ENCODE measurements around the gene NPPA.

DNA sequence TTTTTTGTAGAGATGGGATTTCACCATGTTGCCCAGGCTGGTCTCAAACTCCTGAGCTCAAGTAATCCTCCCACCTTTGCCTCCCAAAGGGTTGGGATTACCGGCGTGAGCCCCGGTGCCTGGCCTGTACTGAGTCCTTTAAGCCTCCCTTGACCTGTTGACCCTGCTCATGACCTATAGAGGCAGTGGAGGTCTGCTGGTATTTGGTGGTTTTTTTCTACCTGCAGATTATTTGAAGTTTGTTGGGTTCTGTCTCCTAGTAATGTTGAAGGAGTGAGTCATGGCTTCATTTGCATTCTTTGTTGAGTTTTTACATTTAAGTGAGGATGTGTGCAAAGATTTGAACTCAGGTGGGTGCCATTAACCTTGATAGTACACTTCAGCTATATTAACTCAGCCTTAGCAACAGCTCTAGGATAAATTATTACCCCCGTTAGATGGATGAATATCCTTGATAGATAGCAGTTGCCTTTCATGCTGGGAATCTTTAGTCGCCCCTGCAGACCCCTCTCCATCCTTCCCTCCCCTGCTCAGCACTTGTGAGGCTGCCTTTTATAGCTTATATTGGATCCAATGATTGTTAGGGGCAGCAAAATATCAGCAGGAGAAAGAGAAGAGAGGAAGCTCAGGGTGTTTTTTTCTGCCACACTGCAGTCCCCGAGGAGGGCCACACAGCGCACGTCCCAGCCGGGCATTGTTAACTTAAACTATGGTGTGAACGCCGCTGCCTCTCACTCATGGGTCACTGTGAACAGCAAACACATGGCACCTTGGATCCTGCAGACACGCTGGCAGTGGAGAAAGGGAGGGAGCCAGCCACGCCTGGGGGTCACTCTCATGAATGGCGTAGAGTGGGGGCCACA, 26.0 kb upstream of the NPPA start:
- TF ChIP-seq, protein P1, sequence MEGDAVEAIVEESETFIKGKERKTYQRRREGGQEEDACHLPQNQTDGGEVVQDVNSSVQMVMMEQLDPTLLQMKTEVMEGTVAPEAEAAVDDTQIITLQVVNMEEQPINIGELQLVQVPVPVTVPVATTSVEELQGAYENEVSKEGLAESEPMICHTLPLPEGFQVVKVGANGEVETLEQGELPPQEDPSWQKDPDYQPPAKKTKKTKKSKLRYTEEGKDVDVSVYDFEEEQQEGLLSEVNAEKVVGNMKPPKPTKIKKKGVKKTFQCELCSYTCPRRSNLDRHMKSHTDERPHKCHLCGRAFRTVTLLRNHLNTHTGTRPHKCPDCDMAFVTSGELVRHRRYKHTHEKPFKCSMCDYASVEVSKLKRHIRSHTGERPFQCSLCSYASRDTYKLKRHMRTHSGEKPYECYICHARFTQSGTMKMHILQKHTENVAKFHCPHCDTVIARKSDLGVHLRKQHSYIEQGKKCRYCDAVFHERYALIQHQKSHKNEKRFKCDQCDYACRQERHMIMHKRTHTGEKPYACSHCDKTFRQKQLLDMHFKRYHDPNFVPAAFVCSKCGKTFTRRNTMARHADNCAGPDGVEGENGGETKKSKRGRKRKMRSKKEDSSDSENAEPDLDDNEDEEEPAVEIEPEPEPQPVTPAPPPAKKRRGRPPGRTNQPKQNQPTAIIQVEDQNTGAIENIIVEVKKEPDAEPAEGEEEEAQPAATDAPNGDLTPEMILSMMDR (conservative IDR thresholded peaks at IDR 0.05; ENCODE audit: low read length) = no peak
- no peak for TF ChIP-seq EZH2phosphoT487 (IDR thresholded peaks at IDR 0.05; ENCODE audit: borderline replicate concordance, low read depth, low read length)
